M059J (cell line): ENCODE measurements around the gene SPDYE3. TPM values are rescaled to one million over a fixed set of nuclear protein-coding genes. Genes with fewer than 3 reads are reported as not detected.

ENCODE experiments used
- total RNA-seq: library from RNA; depleted of rRNA; stranded (reverse); fragments of >200 nt; shearing (Covaris generic); gene quantifications from 2 replicates; pipeline ENCODE4 v1.2.3, GENCODE V29; 2014; rRNA removed

SPDYE3 gene
- total RNA-seq, 1 experiment from 2014 or later = not detected

Other genes with a start within 250 kb of the SPDYE3 start
- gene ZNF3, start 226.0 kb upstream of the SPDYE3 start, total RNA-seq = 23.6 and 25.4 TPM in 2 replicates
- gene COPS6, start 218.7 kb upstream of the SPDYE3 start, total RNA-seq = 98.4 and 109 TPM in 2 replicates
- gene MCM7, start 206.3 kb upstream of the SPDYE3 start, total RNA-seq = 146 and 183 TPM in 2 replicates
- gene AP4M1, start 206.1 kb upstream of the SPDYE3 start, total RNA-seq = 21.7 and 23.3 TPM in 2 replicates
- 60.7 and 93.2 TPM in 2 replicates for gene TAF6, start 188.3 kb upstream of the SPDYE3 start, total RNA-seq
- 24.1 and 33.6 TPM in 2 replicates for gene CNPY4, start 188.1 kb upstream of the SPDYE3 start, total RNA-seq
- gene MBLAC1, start 180.7 kb upstream of the SPDYE3 start, total RNA-seq = 4.6 and 4.8 TPM in 2 replicates
- gene LAMTOR4, start 158.8 kb upstream of the SPDYE3 start, total RNA-seq = 145 and 157 TPM in 2 replicates
- 6.4 and 10.5 TPM in 2 replicates for gene TRAPPC14, start 149.0 kb upstream of the SPDYE3 start, total RNA-seq
- 1.9 and 3.9 TPM in 2 replicates for gene GAL3ST4, start 139.1 kb upstream of the SPDYE3 start, total RNA-seq
- 2.8 and 4.2 TPM in 2 replicates for gene GPC2, start 130.3 kb upstream of the SPDYE3 start, total RNA-seq
- 8.3 and 10.5 TPM in 2 replicates for gene STAG3, start 129.8 kb upstream of the SPDYE3 start, total RNA-seq
- gene PVRIG, start 87.8 kb upstream of the SPDYE3 start, total RNA-seq = not detected in 2 replicates
- gene PILRB, start 50.4 kb downstream of the SPDYE3 start, total RNA-seq = 7.0 and 8.0 TPM in 2 replicates
- 0.54 TPM in 1 of 2 replicates, not detected in the other for gene PILRA, start 65.8 kb downstream of the SPDYE3 start, total RNA-seq
- gene ZCWPW1, start 121.0 kb downstream of the SPDYE3 start, total RNA-seq = 5.2 and 7.8 TPM in 2 replicates
- gene MEPCE, start 122.1 kb downstream of the SPDYE3 start, total RNA-seq = 32.7 and 48.2 TPM in 2 replicates
- gene PPP1R35, start 128.8 kb downstream of the SPDYE3 start, total RNA-seq = 17.7 and 23.7 TPM in 2 replicates
- gene SPACDR, start 156.6 kb downstream of the SPDYE3 start, total RNA-seq = 2.4 TPM in 1 of 2 replicates, not detected in the other
- 28.1 and 43.6 TPM in 2 replicates for gene TSC22D4, start 171.5 kb downstream of the SPDYE3 start, total RNA-seq
- 0.02 TPM in 1 of 2 replicates, not detected in the other for gene NYAP1, start 176.2 kb downstream of the SPDYE3 start, total RNA-seq
- gene AGFG2, start 231.5 kb downstream of the SPDYE3 start, total RNA-seq = 10.9 and 24.0 TPM in 2 replicates